MM.1S (cell line): ENCODE data around the gene CNTNAP2.
"Not testable (repeated sequence)": the region's sequence is repeated elsewhere in the genome, so short reads cannot be mapped to it uniquely, and the experiment has no call there.

ENCODE experiments used
- DNase-seq: peaks from one replicate; pipeline ENCODE4 v3.0.0-alpha.2; 2015
- H2AFZ ChIP-seq: fragments of 300-600 bp; sonication (generic); 2 replicates; pipeline ENCODE4 v1.6.0; 2016; ENCODE audit warnings: antibody characterized with exemption, low read length
- H3F3A ChIP-seq: fragments of 300-600 bp; sonication (generic); 2 replicates; pipeline ENCODE4 v1.6.1; 2016; ENCODE audit warnings: mild to moderate bottlenecking, antibody characterized with exemption, low read length, moderate library complexity, mixed read lengths; ENCODE audit not compliant: insufficient read depth
- H3K27ac ChIP-seq: fragments of 300-600 bp; sonication (generic); 2 replicates; pipeline ENCODE4 v1.5.1; 2016; ENCODE audit warnings: mild to moderate bottlenecking, low read length
- H3K27me3 ChIP-seq: fragments of 300-600 bp; sonication (generic); replicated peaks from 2 replicates; pipeline ENCODE4 v1.6.0; 2016; ENCODE audit warnings: low read length; ENCODE audit not compliant: insufficient read depth
- H3K36me3 ChIP-seq: fragments of 300-600 bp; sonication (generic); replicated peaks from 2 replicates; pipeline ENCODE4 v1.6.1; 2016; ENCODE audit warnings: mild to moderate bottlenecking, low read length, mixed read lengths; ENCODE audit not compliant: insufficient read depth
- H3K4me1 ChIP-seq: fragments of 300-600 bp; sonication (generic); 2 replicates; pipeline ENCODE4 v1.6.1; 2016; ENCODE audit warnings: low read length, mixed read lengths
- H3K4me2 ChIP-seq: fragments of 300-600 bp; sonication (generic); 2 replicates; pipeline ENCODE4 v1.6.0; 2016; ENCODE audit warnings: low read depth, low read length
- H3K4me3 ChIP-seq: fragments of 300-600 bp; sonication (generic); 2 replicates; pipeline ENCODE4 v1.5.1; 2016; ENCODE audit warnings: low read length, mixed read lengths
- H3K79me2 ChIP-seq: fragments of 300-600 bp; sonication (generic); 2 replicates; pipeline ENCODE4 v1.6.1; 2016; ENCODE audit warnings: mixed run types, low read length, mixed read lengths
- H3K9ac ChIP-seq: fragments of 300-600 bp; sonication (generic); 2 replicates; pipeline ENCODE4 v1.6.1; 2016; ENCODE audit warnings: low read length, mixed read lengths
- H3K9me2 ChIP-seq: fragments of 300-600 bp; sonication (generic); replicated peaks from 2 replicates; pipeline ENCODE4 v1.6.1; 2016; ENCODE audit warnings: mild to moderate bottlenecking, low read length, mixed read lengths; ENCODE audit not compliant: insufficient read depth
- H3K9me3 ChIP-seq: fragments of 300-600 bp; sonication (generic); replicated peaks from 2 replicates; pipeline ENCODE4 v1.6.1; 2016; ENCODE audit warnings: mild to moderate bottlenecking, low read length, mixed read lengths; ENCODE audit not compliant: insufficient read depth
- H4K20me1 ChIP-seq: fragments of 300-600 bp; sonication (generic); 2 replicates; pipeline ENCODE4 v1.6.1; 2016; ENCODE audit warnings: mild to moderate bottlenecking, low read length, moderate library complexity, mixed read lengths; ENCODE audit not compliant: insufficient read depth
- CTCF ChIP-seq: fragments of 300-600 bp; sonication (generic); IDR thresholded peaks from 2 replicates; pipeline ENCODE4 v1.5.1; 2016; ENCODE audit warnings: antibody characterized with exemption, low read length, mixed read lengths
- EZH2 ChIP-seq: fragments of 300-600 bp; sonication (generic); optimal IDR thresholded peaks from 2 replicates; pipeline ENCODE3; 2017; ENCODE audit warnings: low read depth, mild to moderate bottlenecking, antibody characterized with exemption, low read length, mixed read lengths
- EZH2phosphoT487 ChIP-seq: fragments of 300-600 bp; sonication (generic); IDR thresholded peaks from 2 replicates; pipeline ENCODE4 v1.6.1; 2018; ENCODE audit warnings: antibody characterized with exemption, low read length

Gene CNTNAP2

GRCh38 chr7:148458263-148458662, 2341.7 kb downstream of the CNTNAP2 start:
- H4K20me1 ChIP-seq = no peaks in the 10 kb centered on the region
- H3K4me3 ChIP-seq = no peak overlapping the region
- no peak overlapping the region for H3K9ac ChIP-seq
- H3F3A ChIP-seq = no peaks in the 10 kb centered on the region
- no peak overlapping the region for H3K27ac ChIP-seq
- H3K9me2 ChIP-seq = no peaks in the 10 kb centered on the region
- no peaks in the 10 kb centered on the region for H3K36me3 ChIP-seq
- no peak overlapping the region for H2AFZ ChIP-seq
- DNase-seq = no peak
- H3K79me2 ChIP-seq = no peaks in the 10 kb centered on the region
- TF ChIP-seq EZH2 = no peak
- no peak for TF ChIP-seq CTCF
- TF ChIP-seq EZH2phosphoT487 = no peak
- H3K9me3 ChIP-seq = no peaks in the 10 kb centered on the region
- no peaks in the 10 kb centered on the region for H3K4me1 ChIP-seq
- no peaks in the 10 kb centered on the region for H3K27me3 ChIP-seq
- H3K4me2 ChIP-seq = no peak overlapping the region

- Histone ChIP-seq H2AFZ (no peak overlapping the region), H4K20me1 (no peaks in the 10 kb centered on the region), H3K79me2 (no peaks in the 10 kb centered on the region), H3K27ac (no peak overlapping the region), H3K4me3 (no peak overlapping the region), H3K9me2 (no peaks in the 10 kb centered on the region), H3K9ac (no peak overlapping the region), H3K4me2 (no peak overlapping the region), H3F3A (no peaks in the 10 kb centered on the region), H3K4me1 (no peaks in the 10 kb centered on the region), H3K27me3 (no peaks in the 10 kb centered on the region), H3K36me3 (no peaks in the 10 kb centered on the region), H3K9me3 (no peaks in the 10 kb centered on the region)
- no peak for DNase-seq
- TF ChIP-seq CTCF (no peak), EZH2 (no peak)
Observed at GRCh38 chr7:148461392-148462179, 2345.0 kb downstream of the CNTNAP2 start.

GRCh38 chr7:148462774-148463173, 2346.2 kb downstream of the CNTNAP2 start:
- not testable (repeated sequence) for H3K4me2 ChIP-seq, DNase-seq, H4K20me1 ChIP-seq

GRCh38 chr7:148463210-148463609, 2346.6 kb downstream of the CNTNAP2 start:
- TF ChIP-seq CTCF (no peak), EZH2 (no peak), EZH2phosphoT487 (no peak)
- H3K36me3 ChIP-seq = no peaks in the 10 kb centered on the region
- no peak overlapping the region for H3K4me2 ChIP-seq
- no peaks in the 10 kb centered on the region for H3K9me2 ChIP-seq
- H3K27me3 ChIP-seq = no peaks in the 10 kb centered on the region
- no peak overlapping the region for H3K27ac ChIP-seq
- H4K20me1 ChIP-seq = no peaks in the 10 kb centered on the region
- no peak overlapping the region for H2AFZ ChIP-seq
- no peak for DNase-seq
- no peaks in the 10 kb centered on the region for H3K79me2 ChIP-seq
- no peaks in the 10 kb centered on the region for H3F3A ChIP-seq
- H3K4me3 ChIP-seq = no peak overlapping the region
- H3K9ac ChIP-seq = no peak overlapping the region
- H3K9me3 ChIP-seq = no peaks in the 10 kb centered on the region
- H3K4me1 ChIP-seq = no peaks in the 10 kb centered on the region

More at GRCh38 chr7:148462774-148463173, 2346.2 kb downstream of the CNTNAP2 start:
- H3K4me1 ChIP-seq, H3K27ac ChIP-seq, H3K79me2 ChIP-seq, H3F3A ChIP-seq, H3K9me2 ChIP-seq, H2AFZ ChIP-seq, H3K9me3 ChIP-seq, H3K4me3 ChIP-seq, H3K36me3 ChIP-seq, H3K9ac ChIP-seq, H3K27me3 ChIP-seq: not testable (repeated sequence)
